Measurements from ENCODE around the gene BTBD19.
"Not testable (repeated sequence)": the region's sequence is repeated elsewhere in the genome, so short reads cannot be mapped to it uniquely, and the experiment has no call there.

The BTBD19 gene

GRCh38 chr1:44808063-44808937, at the start of gene BTBD19:
Gene BTBD19 (plus strand): TSS chr1:44808523. CDS start chr1:44808821, 298 bp downstream.
- peak; percentile 45 for DNase-seq (ENCODE audit: low read depth)

DNA sequence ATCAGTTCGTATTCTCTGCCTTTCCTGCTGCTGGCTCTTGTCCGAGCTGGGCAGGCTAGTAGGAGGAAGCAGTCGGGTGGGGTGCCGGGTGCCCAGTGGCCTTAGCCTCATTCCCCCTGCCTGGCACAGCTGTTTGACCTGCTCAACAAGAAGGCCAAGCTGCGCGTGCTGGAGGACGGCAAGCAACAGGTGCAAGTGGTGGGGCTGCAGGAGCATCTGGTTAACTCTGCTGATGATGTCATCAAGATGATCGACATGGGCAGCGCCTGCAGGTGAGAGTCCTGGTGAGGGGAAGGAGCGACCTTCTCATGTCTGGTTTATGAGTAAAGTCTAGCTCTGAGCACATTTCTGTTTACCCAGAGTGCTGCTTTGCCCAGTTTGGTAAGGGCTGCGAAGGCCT, 49.2 kb upstream of the BTBD19 start:
- no peak for DNase-seq (ENCODE audit: low read depth)

DNA sequence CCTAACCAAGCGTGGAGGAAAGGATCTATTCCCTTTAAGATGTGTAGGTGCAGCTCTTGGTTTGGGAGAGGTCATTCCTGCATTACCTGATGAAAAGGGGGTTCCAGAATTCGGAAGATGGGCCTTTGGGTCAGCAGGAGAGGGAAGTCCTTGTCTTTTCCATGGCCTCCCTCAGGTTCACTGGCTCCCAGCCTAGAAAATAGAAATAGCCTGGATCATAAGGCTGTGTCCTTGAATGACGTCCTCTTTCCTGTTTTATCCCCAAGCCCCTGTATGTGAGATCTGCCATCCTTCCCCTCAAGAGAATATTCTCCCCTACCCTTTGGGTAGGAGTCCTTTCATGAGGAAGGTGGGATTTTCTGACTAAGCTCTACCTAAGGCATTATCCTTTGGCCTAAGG, 47.4 kb upstream of the BTBD19 start:
- no peak for DNase-seq (ENCODE audit: low read depth)

DNA sequence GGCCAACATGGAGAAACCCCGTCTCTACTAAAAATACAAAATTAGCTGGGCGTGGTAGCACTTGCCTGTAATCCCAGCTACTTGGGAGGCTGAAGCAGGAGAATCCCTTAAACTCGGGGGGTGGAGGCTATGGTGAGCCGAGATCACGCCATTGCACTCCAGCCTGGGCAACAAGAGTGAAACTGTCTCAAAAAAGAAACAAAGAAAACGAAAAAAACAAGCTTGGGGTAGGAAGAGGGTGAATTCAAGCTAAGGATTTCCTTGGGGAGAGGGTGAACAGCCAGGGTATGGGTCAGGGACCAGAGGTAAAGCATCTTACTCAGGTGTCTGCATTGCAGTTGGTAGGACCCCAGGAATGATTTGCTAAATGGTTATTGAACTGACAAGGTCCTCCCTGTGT, 41.9 kb upstream of the BTBD19 start:
- not testable (repeated sequence) for DNase-seq (ENCODE audit: low read depth)

DNA sequence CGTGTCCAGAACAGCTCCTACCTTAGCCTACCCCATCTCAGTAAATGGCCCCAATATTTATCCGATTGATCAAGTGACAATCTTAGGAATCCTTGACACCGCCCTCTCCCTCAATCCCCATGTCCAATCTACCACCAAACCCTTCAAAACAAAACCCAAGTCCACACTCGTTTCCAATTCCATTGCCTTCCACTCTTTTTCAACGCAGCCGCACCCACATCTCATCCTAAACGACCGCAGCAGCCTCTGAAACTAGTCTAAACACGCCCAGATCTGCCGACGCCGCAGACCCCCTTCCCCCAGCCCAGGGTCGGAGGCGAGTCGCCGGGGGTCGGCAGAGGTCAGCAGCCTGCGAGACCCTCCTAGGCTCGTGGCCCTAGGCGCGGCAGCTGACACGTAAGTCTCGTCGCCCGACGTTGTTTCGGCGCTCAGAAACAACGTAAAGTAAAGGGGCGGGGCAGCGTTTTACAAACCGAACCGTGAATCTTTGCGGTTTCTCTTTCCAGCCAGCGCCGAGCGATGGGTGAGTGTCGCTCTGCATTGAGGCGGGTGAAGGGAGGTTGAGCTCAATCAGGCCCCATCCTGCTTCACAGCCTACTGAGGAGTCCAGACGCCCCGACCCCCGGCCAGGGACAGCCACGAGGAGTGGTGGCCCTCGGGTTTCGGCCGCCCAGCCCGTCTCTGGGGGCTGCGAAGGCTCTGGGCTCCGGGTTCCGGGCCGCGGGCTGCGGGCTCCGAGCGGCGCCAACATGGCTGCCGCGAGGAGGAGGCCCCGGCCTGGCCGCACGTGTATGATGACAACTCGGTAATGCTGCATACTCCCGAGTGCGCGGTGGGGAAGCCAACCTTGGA, 33.0 kb upstream of the BTBD19 start, which contains the start of gene RPS8:
Gene RPS8, plus strand, starts transcription at position 463 of the 852 bp plus-strand sequence. Its CDS starts 57 bp downstream, at position 520.
- peak; percentile 80 for DNase-seq (ENCODE audit: low read depth)

- DNase-seq (ENCODE audit: low read depth) = peak; percentile 30
These were observed 32.2 kb upstream of the BTBD19 start for GRCh38 chr1:44775930-44776729.

GRCh38 chr1:44776730-44777068, 31.6 kb upstream of the BTBD19 start:
- no peak for DNase-seq (ENCODE audit: low read depth)

GRCh38 chr1:44777547-44777946, 30.8 kb upstream of the BTBD19 start:
- no peak for DNase-seq (ENCODE audit: low read depth)

- no peak for DNase-seq (ENCODE audit: low read depth)
These were observed 30.2 kb upstream of the BTBD19 start for GRCh38 chr1:44777969-44778635.

- DNase-seq (ENCODE audit: low read depth) = no peak
These were observed 29.4 kb upstream of the BTBD19 start for GRCh38 chr1:44778705-44779576.

- DNase-seq (ENCODE audit: low read depth) = no peak
These were observed 27.7 kb upstream of the BTBD19 start for GRCh38 chr1:44780583-44781121.

GRCh38 chr1:44783697-44784093, 24.6 kb upstream of the BTBD19 start:
- no peak for DNase-seq (ENCODE audit: low read depth)

- DNase-seq (ENCODE audit: low read depth) = no peak
These were observed 24.0 kb upstream of the BTBD19 start for GRCh38 chr1:44784094-44785028.

- DNase-seq (ENCODE audit: low read depth) = no peak
These were observed 23.3 kb upstream of the BTBD19 start for GRCh38 chr1:44785029-44785380.

DNA sequence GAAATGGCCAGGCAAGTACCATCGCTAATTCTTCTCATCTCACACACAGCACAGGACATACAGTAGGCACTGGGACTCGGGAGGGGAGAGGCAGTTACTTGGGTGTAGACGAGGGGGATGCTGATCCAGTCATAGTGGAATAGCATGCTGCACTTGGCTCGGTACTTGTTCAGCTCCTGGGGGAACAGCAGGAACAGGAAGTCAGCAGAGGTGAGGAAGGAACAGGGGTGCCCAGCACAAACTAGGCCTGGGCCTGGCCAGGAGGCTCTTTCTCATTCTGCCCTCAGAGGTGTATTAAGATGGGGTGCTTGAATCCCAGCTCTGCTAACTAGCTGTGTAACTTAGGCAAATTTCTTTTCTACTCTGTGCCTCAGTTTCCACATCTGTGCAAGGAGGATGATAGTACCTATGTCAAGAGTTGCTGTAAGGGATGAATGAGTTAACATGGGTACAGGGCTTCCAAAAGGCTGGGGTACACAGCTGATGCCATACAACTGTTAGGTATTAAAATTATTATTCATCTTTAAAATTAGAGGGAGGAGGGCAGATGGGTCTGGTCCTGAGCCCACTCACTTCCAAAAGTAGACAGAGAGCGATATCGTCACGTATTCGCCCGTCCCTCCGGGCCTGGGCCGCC, 22.7 kb upstream of the BTBD19 start:
- no peak for DNase-seq (ENCODE audit: low read depth)

DNA sequence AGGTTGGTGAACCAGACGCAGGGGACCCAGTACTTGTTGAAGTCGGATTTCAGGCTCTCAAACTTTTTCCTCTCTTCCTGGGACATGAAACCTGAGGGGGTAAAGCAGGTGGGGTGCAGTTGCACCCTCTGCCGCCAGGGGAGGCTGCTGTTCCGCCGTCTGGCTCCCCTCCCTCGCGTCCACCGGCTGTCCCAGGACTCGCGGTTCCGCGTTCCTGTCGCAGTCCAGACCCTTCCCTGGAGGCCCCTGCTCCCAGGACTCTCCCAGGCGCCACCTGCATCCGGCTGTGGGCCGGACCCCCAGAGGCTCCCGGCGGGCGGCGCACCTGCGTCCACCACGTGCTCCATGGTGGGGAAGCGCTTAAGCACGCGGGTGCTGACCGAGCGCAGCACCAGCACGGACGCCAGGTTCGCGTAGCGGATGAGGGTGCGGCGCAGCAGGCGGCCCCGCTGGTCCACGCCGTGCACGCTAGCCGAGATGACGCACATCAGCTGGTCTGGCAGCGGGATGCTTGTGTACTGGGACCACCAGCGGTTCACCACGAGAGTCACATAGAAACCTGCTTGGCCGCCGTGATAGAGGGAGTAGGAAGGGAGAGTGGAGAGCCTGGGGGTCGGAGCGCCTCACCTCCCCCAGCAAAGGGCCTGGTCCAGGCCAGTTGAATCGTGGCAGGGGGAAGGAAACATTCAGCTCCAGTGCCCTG, 22.0 kb upstream of the BTBD19 start:
- peak; percentile 70 for DNase-seq (ENCODE audit: low read depth)

DNA sequence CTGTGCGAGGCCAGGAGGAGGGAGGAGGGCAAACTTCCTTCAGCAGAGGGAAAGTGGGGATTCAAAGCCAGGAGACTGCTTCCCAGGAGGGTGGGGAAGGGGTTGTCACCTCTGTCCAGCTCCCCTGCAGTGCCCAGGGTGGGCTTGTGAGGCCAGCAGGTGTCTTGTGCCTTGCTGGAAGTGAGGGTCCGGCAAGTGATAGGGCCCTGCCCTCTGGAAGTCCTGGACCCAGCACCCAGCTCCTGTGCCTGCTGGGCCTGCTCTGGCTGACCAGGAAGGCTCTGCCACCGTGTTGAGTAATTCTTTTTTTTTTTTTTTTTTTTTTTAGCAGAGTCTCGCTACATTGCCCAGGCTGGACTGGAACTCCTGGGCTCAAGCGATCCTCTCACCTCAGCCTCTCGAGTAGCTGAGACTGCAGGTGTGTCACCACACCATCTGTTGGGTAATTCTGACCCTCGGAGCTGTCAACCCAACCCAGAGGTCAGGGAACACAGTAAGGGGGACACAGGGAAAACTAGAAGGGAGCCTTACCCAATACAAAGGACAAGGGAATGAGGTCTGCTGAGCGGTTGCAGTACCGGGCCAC, 21.4 kb upstream of the BTBD19 start:
- no peak for DNase-seq (ENCODE audit: low read depth)

DNA sequence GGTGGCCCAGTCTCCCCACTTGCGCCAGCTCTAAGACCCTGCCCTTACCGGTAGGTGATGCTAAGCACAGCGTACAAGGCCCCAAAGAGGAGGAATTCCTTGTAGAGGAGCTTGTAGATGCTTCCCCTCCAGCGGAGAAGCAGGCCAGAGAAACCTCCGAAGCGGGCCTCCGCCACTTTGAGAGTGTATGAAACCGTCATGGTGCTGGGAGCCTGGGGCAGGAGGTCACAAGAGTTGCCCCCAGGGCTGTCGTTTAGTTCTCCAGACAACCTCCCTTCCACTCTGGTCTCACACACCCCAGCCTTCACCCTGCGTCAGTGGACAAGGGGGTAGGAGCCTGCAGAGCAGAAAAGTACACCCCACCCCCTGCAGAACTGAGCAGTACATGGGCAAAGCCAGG, 20.8 kb upstream of the BTBD19 start:
- DNase-seq (ENCODE audit: low read depth) = no peak
